Smooth muscle cell (in vitro differentiated cells): ENCODE measurements around the gene PHC2. TPM values are rescaled to one million over a fixed set of nuclear protein-coding genes. Genes with fewer than 3 reads are reported as not detected.

Experiments
- DNase-seq: peaks from one replicate; lab custom pipeline; 2025; ENCODE audit not compliant: unreplicated experiment; lab: John Stamatoyannopoulos, UW
- H2AFZ ChIP-seq: fragments of 200-600 bp; sonication (generic); 2 replicates; pipeline ENCODE4 v1.6.0; 2016; ENCODE audit warnings: antibody characterized with exemption, low read depth, mild to moderate bottlenecking
- H3F3A ChIP-seq: fragments of 200-600 bp; sonication (generic); 2 replicates; pipeline ENCODE4 v1.6.0; 2017; ENCODE audit warnings: antibody characterized with exemption, low read depth
- H3K27ac ChIP-seq: fragments of 200-600 bp; sonication (generic); 2 replicates; pipeline ENCODE4 v1.5.1; 2016; ENCODE audit warnings: low read depth, mild to moderate bottlenecking
- H3K27me3 ChIP-seq: fragments of 200-600 bp; sonication (generic); 2 replicates; pipeline ENCODE4 v1.6.1; 2016; ENCODE audit warnings: low read depth, mild to moderate bottlenecking
- H3K36me3 ChIP-seq: fragments of 200-600 bp; sonication (generic); 2 replicates; pipeline ENCODE4 v1.5.1; 2016; ENCODE audit warnings: low read depth
- H3K4me1 ChIP-seq: fragments of 200-600 bp; sonication (generic); 2 replicates; pipeline ENCODE4 v1.5.1; 2016; ENCODE audit warnings: low read depth
- H3K4me2 ChIP-seq: fragments of 200-600 bp; sonication (generic); 2 replicates; pipeline ENCODE4 v1.6.0; 2016; ENCODE audit warnings: mild to moderate bottlenecking
- H3K4me3 ChIP-seq: fragments of 200-600 bp; sonication (generic); 2 replicates; pipeline ENCODE4 v1.5.1; 2016; ENCODE audit warnings: mild to moderate bottlenecking
- H3K79me2 ChIP-seq: fragments of 200-600 bp; sonication (generic); 2 replicates; pipeline ENCODE4 v1.6.0; 2016; ENCODE audit warnings: low read depth, mild to moderate bottlenecking
- H3K9ac ChIP-seq: fragments of 200-600 bp; sonication (generic); 2 replicates; pipeline ENCODE4 v1.6.0; 2016; ENCODE audit warnings: low read depth
- H3K9me3 ChIP-seq: fragments of 200-600 bp; sonication (generic); replicated peaks from 2 replicates; pipeline ENCODE4 v1.5.1; 2016; ENCODE audit warnings: low read depth
- H4K20me1 ChIP-seq: fragments of 200-600 bp; sonication (generic); 2 replicates; pipeline ENCODE4 v1.6.0; 2016; ENCODE audit warnings: low read depth
- WGBS: methylation state at CpG from one replicate; pipeline ENCODE4 v1.1.7; 2016; ENCODE audit warnings: low lambda C conversion rate; 5-methylcytosine and 5-hydroxymethylcytosine counted together
- polyA plus RNA-seq: library from polyadenylated mRNA; unstranded; fragments of >200 nt; fragmentation: Nextera tagmentation; extraction: Ambion mirVana; gene quantifications from 2 replicates; pipeline ENCODE4 v1.2.1, GENCODE V29; 2016
- total RNA-seq: library from RNA; depleted of rRNA; stranded (reverse); fragments of >200 nt; gene quantifications from 2 replicates; pipeline ENCODE4 v1.2.3, GENCODE V29; 2014
- TF ChIP-seq, protein P1 (sequence below): fragments of 200-600 bp; sonication (generic); IDR thresholded peaks from 2 replicates; pipeline ENCODE4 v1.5.1; 2017; ENCODE audit warnings: borderline replicate concordance, mild to moderate bottlenecking, antibody characterized with exemption; ENCODE audit not compliant: insufficient read depth, poor library complexity, severe bottlenecking

The PHC2 gene
- total and polyA plus RNA-seq, 2 experiments from 2014 or later = 42.4 to 109 TPM

DNA sequence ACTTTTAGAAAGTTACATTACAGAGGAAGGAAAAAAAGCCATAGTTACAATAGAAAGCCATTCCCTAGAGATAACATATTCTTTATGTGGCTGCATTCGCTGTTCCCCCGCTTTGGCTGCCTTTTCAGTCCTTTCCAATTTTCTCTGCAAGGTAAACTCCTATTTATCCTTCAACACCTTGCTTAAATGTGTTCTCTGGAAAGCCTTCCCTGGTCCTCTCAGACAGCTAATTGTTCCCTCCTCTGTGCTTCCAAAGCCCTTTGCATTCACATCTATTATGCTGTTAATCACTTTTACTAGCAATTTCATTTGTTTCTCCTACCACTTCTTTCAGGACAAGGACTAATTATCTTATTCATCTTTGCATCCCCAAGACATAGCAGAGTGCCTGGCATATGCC is 1.6 kb downstream of the PHC2 start:
- H3K79me2 ChIP-seq = peaks cover 12% of the 10 kb centered on the region
- no peaks in the 10 kb centered on the region for H3K36me3 ChIP-seq
- peaks cover 28% of the 10 kb centered on the region for H3K4me1 ChIP-seq
- peak overlapping the region; percentile 93 for H3K4me2 ChIP-seq
- TF ChIP-seq, protein P1, sequence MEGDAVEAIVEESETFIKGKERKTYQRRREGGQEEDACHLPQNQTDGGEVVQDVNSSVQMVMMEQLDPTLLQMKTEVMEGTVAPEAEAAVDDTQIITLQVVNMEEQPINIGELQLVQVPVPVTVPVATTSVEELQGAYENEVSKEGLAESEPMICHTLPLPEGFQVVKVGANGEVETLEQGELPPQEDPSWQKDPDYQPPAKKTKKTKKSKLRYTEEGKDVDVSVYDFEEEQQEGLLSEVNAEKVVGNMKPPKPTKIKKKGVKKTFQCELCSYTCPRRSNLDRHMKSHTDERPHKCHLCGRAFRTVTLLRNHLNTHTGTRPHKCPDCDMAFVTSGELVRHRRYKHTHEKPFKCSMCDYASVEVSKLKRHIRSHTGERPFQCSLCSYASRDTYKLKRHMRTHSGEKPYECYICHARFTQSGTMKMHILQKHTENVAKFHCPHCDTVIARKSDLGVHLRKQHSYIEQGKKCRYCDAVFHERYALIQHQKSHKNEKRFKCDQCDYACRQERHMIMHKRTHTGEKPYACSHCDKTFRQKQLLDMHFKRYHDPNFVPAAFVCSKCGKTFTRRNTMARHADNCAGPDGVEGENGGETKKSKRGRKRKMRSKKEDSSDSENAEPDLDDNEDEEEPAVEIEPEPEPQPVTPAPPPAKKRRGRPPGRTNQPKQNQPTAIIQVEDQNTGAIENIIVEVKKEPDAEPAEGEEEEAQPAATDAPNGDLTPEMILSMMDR = no peak
- H3F3A ChIP-seq = peaks cover 31% of the 10 kb centered on the region
- peak overlapping the region; percentile 81 for H3K4me3 ChIP-seq
- no peak overlapping the region for H2AFZ ChIP-seq
- WGBS = 54% methylated on average over 2 of the region's 2 CpGs
- no peaks in the 10 kb centered on the region for H3K9me3 ChIP-seq
- no peaks in the 10 kb centered on the region for H4K20me1 ChIP-seq
- no peak for DNase-seq
- H3K9ac ChIP-seq = no peak overlapping the region
- no peak overlapping the region for H3K27ac ChIP-seq
- H3K27me3 ChIP-seq = no peaks in the 10 kb centered on the region

DNA sequence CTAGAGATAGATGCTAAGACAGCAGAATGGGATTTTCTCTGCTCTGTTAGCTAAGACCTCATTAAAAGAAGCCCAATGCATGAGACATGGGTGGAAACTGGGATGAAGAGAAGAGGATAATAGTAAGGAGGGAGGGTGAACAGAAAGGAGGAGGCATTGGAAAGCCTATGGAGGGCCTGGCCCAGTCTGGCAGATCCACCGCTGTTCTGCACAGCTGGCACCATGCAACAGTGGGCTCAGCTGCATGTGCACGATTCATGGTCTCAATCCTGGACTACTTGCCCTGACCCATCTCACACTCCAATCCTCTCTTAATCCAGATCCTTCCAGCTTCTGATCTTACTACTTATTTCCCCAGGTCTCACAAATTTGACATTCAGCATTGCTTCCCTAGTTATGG is 2.2 kb downstream of the PHC2 start:
- H2AFZ ChIP-seq = no peak overlapping the region
- peaks cover 33% of the 10 kb centered on the region for H3K4me1 ChIP-seq
- H3K27me3 ChIP-seq = no peaks in the 10 kb centered on the region
- H3K4me2 ChIP-seq = peak overlapping the region; percentile 93
- H3K27ac ChIP-seq = no peak overlapping the region
- TF ChIP-seq, protein P1 = no peak
- 100% methylated on average over 2 of the region's 2 CpGs for WGBS
- H3K9me3 ChIP-seq = no peaks in the 10 kb centered on the region
- DNase-seq = no peak
- H4K20me1 ChIP-seq = no peaks in the 10 kb centered on the region
- H3K36me3 ChIP-seq = no peaks in the 10 kb centered on the region
- peaks cover 13% of the 10 kb centered on the region for H3K79me2 ChIP-seq
- no peak overlapping the region for H3K4me3 ChIP-seq
- H3F3A ChIP-seq = peaks cover 25% of the 10 kb centered on the region
- no peak overlapping the region for H3K9ac ChIP-seq

DNA sequence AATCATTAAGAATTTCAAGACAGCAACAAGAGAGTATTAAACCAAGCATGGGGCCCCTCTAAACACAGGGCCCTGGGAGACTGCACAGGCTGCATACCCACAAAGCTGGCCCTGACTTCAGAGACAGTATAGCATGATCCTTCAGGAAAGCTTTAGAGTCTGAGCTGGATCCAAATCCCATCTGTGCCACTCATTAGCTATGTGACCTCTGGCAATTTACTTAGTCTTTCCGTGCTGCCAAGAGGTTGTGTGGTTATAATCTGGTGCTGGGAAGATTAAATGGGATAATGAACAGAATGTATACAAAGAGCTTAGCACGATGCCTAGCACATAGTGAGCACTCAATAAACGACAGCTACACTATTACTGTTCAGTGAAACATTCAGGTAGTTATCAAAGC is 4.0 kb downstream of the PHC2 start:
- 29% methylated on average over 3 of the region's 3 CpGs for WGBS
- peaks cover 9% of the 10 kb centered on the region for H3F3A ChIP-seq
- peaks cover 22% of the 10 kb centered on the region for H3K79me2 ChIP-seq
- no peaks in the 10 kb centered on the region for H3K27me3 ChIP-seq
- TF ChIP-seq, protein P1 = no peak
- no peak overlapping the region for H3K4me3 ChIP-seq
- H3K4me1 ChIP-seq = peaks cover 29% of the 10 kb centered on the region
- no peaks in the 10 kb centered on the region for H3K36me3 ChIP-seq
- H2AFZ ChIP-seq = no peak overlapping the region
- DNase-seq = no peak
- peak overlapping the region; percentile 12 for H3K4me2 ChIP-seq
- H3K9me3 ChIP-seq = no peaks in the 10 kb centered on the region
- H3K27ac ChIP-seq = no peak overlapping the region
- no peak overlapping the region for H3K9ac ChIP-seq
- no peaks in the 10 kb centered on the region for H4K20me1 ChIP-seq

DNA sequence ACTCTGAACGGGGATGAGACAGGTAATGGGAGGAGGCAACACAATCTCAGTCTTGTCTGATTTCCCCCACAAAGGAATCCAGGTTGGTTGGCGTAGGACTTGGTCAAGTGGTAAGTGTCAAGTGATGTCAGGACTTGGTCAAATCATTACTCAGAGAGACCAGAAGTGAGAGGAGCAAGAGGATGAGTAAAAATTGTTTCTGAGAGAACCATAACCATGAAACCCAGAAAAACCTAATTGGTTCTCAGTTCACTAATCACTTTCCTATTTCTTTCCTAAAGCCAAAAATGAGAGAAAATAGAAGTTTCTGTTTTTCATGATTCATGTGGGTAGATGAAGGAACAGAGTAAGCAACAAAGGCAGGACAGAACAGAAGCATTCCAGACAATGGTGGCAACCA is 5.0 kb downstream of the PHC2 start:
- no peak overlapping the region for H3K4me3 ChIP-seq
- peaks cover 29% of the 10 kb centered on the region for H3K4me1 ChIP-seq
- DNase-seq = no peak
- H3K9me3 ChIP-seq = no peaks in the 10 kb centered on the region
- no peaks in the 10 kb centered on the region for H3K36me3 ChIP-seq
- 100% methylated on average over 2 of the region's 2 CpGs for WGBS
- peaks cover 4% of the 10 kb centered on the region for H3F3A ChIP-seq
- no peaks in the 10 kb centered on the region for H3K27me3 ChIP-seq
- H3K9ac ChIP-seq = no peak overlapping the region
- TF ChIP-seq, protein P1 = no peak
- peaks cover 22% of the 10 kb centered on the region for H3K79me2 ChIP-seq
- H4K20me1 ChIP-seq = no peaks in the 10 kb centered on the region
- H2AFZ ChIP-seq = no peak overlapping the region
- H3K27ac ChIP-seq = no peak overlapping the region
- no peak overlapping the region for H3K4me2 ChIP-seq
